Activated naive CD8-positive, alpha-beta T cell treated with anti-CD3 and anti-CD28 coated beads, Interleukin-2, amount 10 ng/mL, durations not matched to agents 7 days and 5 days (primary cell): ENCODE data around the gene TMX4. TPM values are rescaled to one million over a fixed set of nuclear protein-coding genes. Genes with fewer than 3 reads are reported as not detected.
"Not testable (repeated sequence)": the region's sequence is repeated elsewhere in the genome, so short reads cannot be mapped to it uniquely, and the experiment has no call there.

Experiments
- ATAC-seq: fragments of 150-1000 bp; cut with Tn5 transposase; one replicate; pipeline ENCODE4 v1.10.0; 2021; ENCODE audit warnings: low read depth, moderate library complexity
- POLR2A ChIA-PET: fragments of 350-600 bp; sonication (Branson Sonifier 250); formaldehyde crosslinking; loops from one replicate; lab custom pipeline; 2021; ENCODE audit warnings: antibody characterized with exemption; lab: Charles Lee
- DNase-seq: peaks from one replicate; pipeline ENCODE4 v3.0.0; 2021
- H3K27ac Mint-ChIP-seq: one replicate; pipeline ENCODE4 v1.8.0; 2022; ENCODE audit warnings: mild to moderate bottlenecking, mixed read lengths
- H3K27me3 Mint-ChIP-seq: one replicate; pipeline ENCODE4 v1.8.0; 2022; ENCODE audit warnings: mild to moderate bottlenecking, moderate library complexity, mixed read lengths
- H3K36me3 Mint-ChIP-seq: one replicate; pipeline ENCODE4 v1.8.0; 2021; ENCODE audit warnings: mild to moderate bottlenecking, mixed read lengths
- H3K4me1 Mint-ChIP-seq: one replicate; pipeline ENCODE4 v1.8.0; 2021; ENCODE audit warnings: mixed read lengths
- H3K4me3 Mint-ChIP-seq: one replicate; pipeline ENCODE4 v1.8.0; 2022; ENCODE audit warnings: mild to moderate bottlenecking, moderate library complexity, mixed read lengths
- H3K9me3 Mint-ChIP-seq: one replicate; pipeline ENCODE4 v1.8.0; 2021; ENCODE audit warnings: mixed read lengths
- total RNA-seq, 2 experiments: library from RNA; stranded (reverse); gene quantifications; one replicate each; pipeline ENCODE4 v1.2.3, GENCODE V29; 2021

The TMX4 gene
- total RNA-seq, 2 experiments from 2014 or later = 42.6 to 45.8 TPM

DNA sequence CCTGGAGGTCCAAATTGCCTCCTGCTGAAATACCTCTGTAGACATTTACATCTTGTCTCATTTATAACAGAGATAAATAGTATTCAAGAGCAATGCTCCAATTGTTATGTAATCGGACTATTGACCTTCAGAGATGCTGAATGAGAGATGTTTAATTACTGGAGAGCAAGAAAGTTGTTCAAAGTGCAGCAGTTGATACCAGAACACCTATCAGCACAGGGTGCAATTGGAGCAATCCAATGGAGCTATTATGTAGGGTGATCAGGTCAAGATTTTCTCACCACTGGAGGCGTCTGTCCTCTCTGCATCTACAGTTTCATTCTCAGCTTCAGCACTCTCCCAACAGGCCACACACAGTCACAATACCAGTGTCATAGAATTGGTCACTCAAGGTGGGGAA is 19.5 kb upstream of the TMX4 start:
- H3K4me1 Mint-ChIP-seq = peaks cover 1% of the 10 kb centered on the region
- POLR2A ChIA-PET = no interaction called here
- H3K27me3 Mint-ChIP-seq = peaks cover 9% of the 10 kb centered on the region
- H3K9me3 Mint-ChIP-seq = no peaks in the 10 kb centered on the region
- H3K4me3 Mint-ChIP-seq = no peak overlapping the region
- no peak for DNase-seq
- H3K27ac Mint-ChIP-seq = no peak overlapping the region
- ATAC-seq = no peak
- no peaks in the 10 kb centered on the region for H3K36me3 Mint-ChIP-seq

DNA sequence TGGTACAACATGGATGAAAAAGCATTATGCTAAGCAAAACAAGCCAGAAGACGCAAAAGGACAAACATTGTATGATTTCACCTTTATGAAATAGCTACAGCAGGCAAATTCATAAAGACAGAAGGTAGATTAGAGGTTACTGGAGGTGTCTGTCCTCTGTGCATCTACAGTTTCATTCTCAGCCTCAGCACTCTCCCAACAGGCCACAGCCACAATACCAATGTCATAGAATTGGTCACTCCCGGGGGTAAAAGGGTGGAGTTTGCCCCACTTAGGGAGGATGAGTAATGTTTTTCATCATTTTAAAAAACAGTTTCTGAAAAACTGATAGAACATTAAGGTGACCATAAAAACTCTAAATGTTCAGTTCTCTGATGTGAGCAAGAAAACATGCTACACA is 17.2 kb upstream of the TMX4 start:
- POLR2A ChIA-PET = no interaction called here
- no peak for ATAC-seq
- no peak for DNase-seq
- Mint-ChIP-seq H3K4me3 (no peak overlapping the region), H3K27ac (no peak overlapping the region), H3K4me1 (no peaks in the 10 kb centered on the region), H3K27me3 (peaks cover 6% of the 10 kb centered on the region), H3K9me3 (no peaks in the 10 kb centered on the region), H3K36me3 (no peaks in the 10 kb centered on the region)

DNA sequence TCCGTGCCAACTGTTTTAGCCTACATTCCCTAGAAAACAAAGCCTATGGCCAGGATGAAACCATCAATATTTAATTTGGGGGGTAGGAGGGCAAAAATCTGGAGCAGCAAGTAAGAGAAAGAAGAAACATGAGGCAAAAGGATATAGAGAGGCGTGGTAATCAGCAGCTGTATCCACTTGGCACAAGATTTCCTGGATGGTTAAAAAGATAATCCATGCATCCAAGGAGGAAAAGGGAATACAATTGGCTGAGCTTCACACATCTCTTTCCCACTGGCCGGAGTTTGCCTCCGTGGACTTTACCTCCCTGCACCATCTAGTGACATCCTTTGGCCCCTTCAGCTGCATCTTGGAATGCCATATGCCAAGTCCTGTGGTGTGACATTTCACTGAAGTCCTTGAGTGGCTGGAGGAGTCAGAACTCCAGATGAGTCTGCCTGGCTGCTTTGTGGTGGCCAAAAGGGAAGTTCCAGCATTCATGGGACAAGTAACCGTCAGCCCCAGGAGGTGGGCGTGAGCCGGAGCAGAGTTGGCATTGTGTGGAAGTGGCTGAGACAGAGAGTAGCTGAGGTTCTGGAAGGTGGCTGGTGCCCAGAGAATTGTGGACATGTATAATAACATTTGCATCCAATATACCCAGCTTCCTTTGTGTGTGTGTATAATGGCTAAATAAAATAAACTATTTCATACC is 13.7 kb upstream of the TMX4 start:
- no peak for ATAC-seq
- Mint-ChIP-seq H3K4me1 (no peaks in the 10 kb centered on the region), H3K9me3 (no peaks in the 10 kb centered on the region)

DNA sequence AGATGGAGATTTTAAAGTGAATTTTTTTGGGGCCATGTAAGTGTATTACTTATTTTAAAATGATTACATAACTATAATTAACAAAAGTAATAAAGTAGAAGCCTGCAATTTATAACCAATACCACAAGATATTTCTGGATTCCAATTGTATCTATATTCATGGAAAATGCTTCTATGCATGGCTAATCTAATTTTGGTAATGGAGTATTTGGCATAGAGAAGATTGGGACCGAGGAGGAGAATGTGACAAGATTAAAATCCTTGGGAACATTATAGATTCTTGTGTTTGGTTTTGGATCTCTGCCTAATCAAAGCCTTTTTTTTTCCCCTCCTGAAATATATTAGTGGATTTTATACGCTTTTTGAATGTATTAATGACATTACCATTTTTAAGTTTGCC is 12.9 kb upstream of the TMX4 start:
- ATAC-seq (no peak), DNase-seq (no peak)
- no peaks in the 10 kb centered on the region for H3K36me3 Mint-ChIP-seq
- H3K9me3 Mint-ChIP-seq = no peaks in the 10 kb centered on the region
- peaks cover 4% of the 10 kb centered on the region for H3K27me3 Mint-ChIP-seq
- no peak overlapping the region for H3K27ac Mint-ChIP-seq
- no peaks in the 10 kb centered on the region for H3K4me1 Mint-ChIP-seq
- no peak overlapping the region for H3K4me3 Mint-ChIP-seq
- POLR2A ChIA-PET = no interaction called here

More for the DNA sequence above, 13.7 kb upstream of the TMX4 start:
- H3K36me3 Mint-ChIP-seq = no peaks in the 10 kb centered on the region
- H3K27me3 Mint-ChIP-seq = peaks cover 4% of the 10 kb centered on the region
- no peak overlapping the region for H3K4me3 Mint-ChIP-seq
- no peak overlapping the region for H3K27ac Mint-ChIP-seq
- POLR2A ChIA-PET = no interaction called here
- no peak for DNase-seq

- DNase-seq, ATAC-seq, POLR2A ChIA-PET, H3K4me1 Mint-ChIP-seq, H3K4me3 Mint-ChIP-seq, H3K9me3 Mint-ChIP-seq, H3K27ac Mint-ChIP-seq, H3K27me3 Mint-ChIP-seq, H3K36me3 Mint-ChIP-seq: not testable (repeated sequence)
Measured at GRCh38 chr20:8031539-8031938, 12.0 kb upstream of the TMX4 start.

DNA sequence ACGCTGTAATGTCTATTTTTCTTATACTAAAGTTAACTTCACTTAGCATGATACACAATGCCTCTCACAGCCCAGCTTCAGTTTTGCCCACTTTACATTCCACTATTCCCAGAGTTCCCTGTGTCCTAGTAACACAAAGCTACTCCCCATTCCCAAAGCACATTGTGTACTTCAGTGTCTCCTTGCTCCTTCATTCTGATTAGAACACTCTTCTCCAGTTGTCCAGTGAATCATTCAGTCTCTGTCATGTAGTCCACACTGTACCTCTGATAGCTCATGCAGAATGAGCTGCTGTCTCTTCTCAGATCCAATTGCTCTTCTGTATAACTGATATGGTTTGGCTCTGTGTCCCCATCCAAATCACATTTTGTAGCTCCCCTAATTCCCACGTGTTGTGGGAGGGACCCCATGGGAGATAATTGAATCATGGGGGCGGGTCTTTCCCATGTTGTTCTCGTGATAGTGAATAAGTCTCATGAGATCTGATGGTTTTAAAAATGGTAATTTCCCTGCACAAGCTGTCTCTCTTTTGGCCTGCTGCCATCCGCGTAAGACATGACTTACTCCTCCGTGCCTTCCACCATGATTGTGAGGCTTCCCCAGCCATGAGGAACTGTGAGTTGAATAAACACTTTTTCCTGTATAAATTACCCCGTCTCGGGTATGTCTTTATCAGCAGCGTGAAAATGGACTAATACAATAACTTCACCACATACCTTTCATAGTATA is 2.1 kb upstream of the TMX4 start:
- ATAC-seq = no peak
- Mint-ChIP-seq H3K36me3 (peaks cover 2% of the 10 kb centered on the region), H3K4me1 (peaks cover 9% of the 10 kb centered on the region), H3K9me3 (no peaks in the 10 kb centered on the region), H3K4me3 (no peak overlapping the region), H3K27ac (no peak overlapping the region), H3K27me3 (no peaks in the 10 kb centered on the region)
- POLR2A ChIA-PET = no interaction called here
- DNase-seq = no peak

- H3K36me3 Mint-ChIP-seq = peaks cover 2% of the 10 kb centered on the region
- no peak overlapping the region for H3K27ac Mint-ChIP-seq
- peaks cover 9% of the 10 kb centered on the region for H3K4me1 Mint-ChIP-seq
- no peaks in the 10 kb centered on the region for H3K27me3 Mint-ChIP-seq
- H3K9me3 Mint-ChIP-seq = no peaks in the 10 kb centered on the region
- H3K4me3 Mint-ChIP-seq = no peak overlapping the region
- no peak for DNase-seq
- POLR2A ChIA-PET = interaction anchor here (0.8 kb wide), 1 partner anchor 13 kb away, joined by 3 read pairs; no protein-coding TSS in a partner anchor
- ATAC-seq = no peak
Measured at GRCh38 chr20:8020314-8021079, 936 bp upstream of the TMX4 start.

- H3K4me1 Mint-ChIP-seq = peaks cover 11% of the 10 kb centered on the region
- H3K4me3 Mint-ChIP-seq = no peak overlapping the region
- no peak overlapping the region for H3K27ac Mint-ChIP-seq
- ATAC-seq (no peak), DNase-seq (no peak)
- H3K9me3 Mint-ChIP-seq = no peaks in the 10 kb centered on the region
- H3K27me3 Mint-ChIP-seq = no peaks in the 10 kb centered on the region
- POLR2A ChIA-PET = interaction anchor here (0.8 kb wide), 1 partner anchor 13 kb away, joined by 3 read pairs; no protein-coding TSS in a partner anchor
- H3K36me3 Mint-ChIP-seq = peaks cover 4% of the 10 kb centered on the region
Measured at GRCh38 chr20:8019998-8020247, 362 bp upstream of the TMX4 start.

DNA sequence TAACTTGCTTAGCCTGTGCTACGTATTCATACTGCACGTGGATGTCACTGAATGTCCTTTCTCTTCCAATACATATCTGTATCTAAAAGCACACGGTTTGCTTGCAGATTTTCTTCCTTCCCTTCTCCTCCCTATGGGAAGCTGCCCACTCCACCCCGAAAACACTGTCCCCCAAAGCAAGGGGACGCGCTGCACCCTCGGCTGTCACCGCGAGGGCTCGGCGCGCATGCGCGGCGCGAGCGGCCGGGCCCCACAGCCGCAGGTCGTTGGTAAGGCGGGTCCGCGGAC is 659 bp downstream of the TMX4 start:
- peak overlapping the region; percentile 90 for H3K4me3 Mint-ChIP-seq
- H3K27ac Mint-ChIP-seq = peak overlapping the region; percentile 88
- no peaks in the 10 kb centered on the region for H3K27me3 Mint-ChIP-seq

GRCh38 chr20:8012724-8013123 is 6.8 kb downstream of the TMX4 start:
- no peak overlapping the region for H3K4me3 Mint-ChIP-seq

More for the DNA sequence above, 659 bp downstream of the TMX4 start:
- H3K36me3 Mint-ChIP-seq = peaks cover 5% of the 10 kb centered on the region
- no peak for DNase-seq
- H3K4me1 Mint-ChIP-seq = peaks cover 14% of the 10 kb centered on the region
- peak; percentile 66 for ATAC-seq
- POLR2A ChIA-PET = interaction anchor here (1.2 kb wide), 1 partner anchor 14 kb away, joined by 4 read pairs; no protein-coding TSS in a partner anchor
- H3K9me3 Mint-ChIP-seq = no peaks in the 10 kb centered on the region

DNA sequence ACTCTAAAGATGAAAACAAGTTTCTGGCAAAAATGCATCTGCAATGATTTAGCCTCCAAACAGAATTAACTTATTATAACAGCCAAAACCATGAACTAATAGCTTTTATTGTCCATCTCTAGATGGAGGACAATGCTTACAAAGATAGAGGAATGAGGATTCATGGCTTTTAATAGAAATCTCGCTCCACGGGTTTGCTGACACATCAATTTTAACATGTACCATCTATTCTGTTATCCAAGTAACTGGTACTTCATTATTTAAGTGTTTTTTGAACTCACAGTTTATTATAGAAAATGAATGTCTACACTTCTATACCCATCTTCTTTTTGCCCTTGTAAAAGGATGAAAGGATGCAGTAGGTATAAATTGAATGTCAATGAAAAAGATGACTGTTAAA is 10.8 kb downstream of the TMX4 start:
- Mint-ChIP-seq H3K27ac (no peak overlapping the region), H3K27me3 (no peaks in the 10 kb centered on the region), H3K36me3 (peaks cover 13% of the 10 kb centered on the region), H3K4me3 (no peak overlapping the region), H3K4me1 (no peaks in the 10 kb centered on the region), H3K9me3 (no peaks in the 10 kb centered on the region)
- DNase-seq (no peak), ATAC-seq (no peak)
- POLR2A ChIA-PET = no interaction called here

More at GRCh38 chr20:8012724-8013123, 6.8 kb downstream of the TMX4 start:
- H3K9me3 Mint-ChIP-seq = no peaks in the 10 kb centered on the region
- ATAC-seq (no peak), DNase-seq (no peak)
- H3K27me3 Mint-ChIP-seq = no peaks in the 10 kb centered on the region
- H3K36me3 Mint-ChIP-seq = peaks cover 8% of the 10 kb centered on the region
- H3K4me1 Mint-ChIP-seq = peaks cover 7% of the 10 kb centered on the region
- POLR2A ChIA-PET = no interaction called here
- no peak overlapping the region for H3K27ac Mint-ChIP-seq

DNA sequence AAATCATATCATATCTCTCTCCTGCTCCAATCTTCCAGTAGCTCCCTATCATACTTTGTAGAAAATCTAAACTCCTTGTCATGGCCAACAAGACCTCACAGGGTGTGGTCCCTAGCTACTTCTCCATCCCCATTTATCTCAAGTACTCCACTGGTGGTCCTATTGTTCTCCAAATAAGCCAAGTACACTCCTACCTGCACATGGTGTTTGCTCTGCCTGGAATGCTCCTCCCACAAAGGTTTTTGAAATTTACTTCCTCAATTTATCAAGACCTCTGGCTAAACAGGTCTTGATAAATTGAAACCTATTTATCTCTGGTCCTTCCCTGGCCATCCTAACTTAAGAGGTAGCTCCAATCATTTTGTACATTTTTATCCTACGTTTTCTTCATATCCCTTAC is 12.1 kb downstream of the TMX4 start:
- H3K36me3 Mint-ChIP-seq = peaks cover 13% of the 10 kb centered on the region
- H3K27me3 Mint-ChIP-seq = no peaks in the 10 kb centered on the region
- no peak overlapping the region for H3K27ac Mint-ChIP-seq
- H3K4me1 Mint-ChIP-seq = no peaks in the 10 kb centered on the region
- H3K9me3 Mint-ChIP-seq = no peaks in the 10 kb centered on the region
- no peak for ATAC-seq
- POLR2A ChIA-PET = interaction anchor here (0.6 kb wide), 1 partner anchor 12 kb away, joined by 3 read pairs; the partner anchor contains the start of gene TMX4
- H3K4me3 Mint-ChIP-seq = no peak overlapping the region
- no peak for DNase-seq

GRCh38 chr20:8005575-8006366 is 13.8 kb downstream of the TMX4 start:
- Mint-ChIP-seq H3K27ac (no peak overlapping the region), H3K9me3 (no peaks in the 10 kb centered on the region), H3K27me3 (no peaks in the 10 kb centered on the region), H3K4me3 (no peak overlapping the region), H3K36me3 (peaks cover 19% of the 10 kb centered on the region), H3K4me1 (no peaks in the 10 kb centered on the region)
- ATAC-seq (no peak), DNase-seq (no peak)
- POLR2A ChIA-PET = no interaction called here
